Mesendoderm (in vitro differentiated cells): ENCODE data around the gene ITPRIP.

Experiments used
- DNase-seq: peaks from one replicate; pipeline ENCODE4 v3.0.0; 2013
- H2AK5ac ChIP-seq: 2 replicates; pipeline ENCODE4 v1.6.1; 2013; ENCODE audit warnings: low read length, inconsistent platforms
- H2BK120ac ChIP-seq: 2 replicates; pipeline ENCODE4 v1.6.1; 2013; ENCODE audit warnings: low read depth, mild to moderate bottlenecking, low read length, moderate library complexity, mixed read lengths
- H2BK15ac ChIP-seq: replicated peaks from 2 replicates; pipeline ENCODE4 v1.6.1; 2013; ENCODE audit warnings: low read depth, mild to moderate bottlenecking, moderate library complexity
- H2BK5ac ChIP-seq: 2 replicates; pipeline ENCODE4 v1.6.1; 2013; ENCODE audit warnings: low read length, inconsistent platforms
- H3K18ac ChIP-seq: 2 replicates; pipeline ENCODE4 v1.6.1; 2013; ENCODE audit warnings: mild to moderate bottlenecking, low read length, mixed read lengths
- H3K23ac ChIP-seq: one replicate; pipeline ENCODE4 v1.6.1; 2013; ENCODE audit warnings: low read length
- H3K27ac ChIP-seq: 2 replicates; pipeline ENCODE4 v1.5.1; 2013; ENCODE audit warnings: low read depth, mild to moderate bottlenecking, inconsistent platforms, low read length, moderate library complexity
- H3K27me3 ChIP-seq: 2 replicates; pipeline ENCODE4 v1.6.1; 2013; ENCODE audit warnings: low read length, control low read depth, mild to moderate bottlenecking, inconsistent platforms; ENCODE audit not compliant: insufficient read depth, poor library complexity
- H3K36me3 ChIP-seq: 2 replicates; pipeline ENCODE4 v1.6.1; 2013; ENCODE audit warnings: low read length, inconsistent platforms; ENCODE audit not compliant: control insufficient read depth, insufficient read depth
- H3K4ac ChIP-seq: one replicate; pipeline ENCODE4 v1.6.1; 2013; ENCODE audit warnings: low read depth, mild to moderate bottlenecking, low read length, moderate library complexity
- H3K4me1 ChIP-seq: 2 replicates; pipeline ENCODE4 v1.6.1; 2013; ENCODE audit warnings: low read depth, low read length, inconsistent platforms; ENCODE audit not compliant: control insufficient read depth
- H3K4me2 ChIP-seq: 2 replicates; pipeline ENCODE4 v1.6.1; 2013; ENCODE audit warnings: low read length
- H3K4me3 ChIP-seq: 2 replicates; pipeline ENCODE4 v1.5.1; 2013; ENCODE audit warnings: mild to moderate bottlenecking, low read length
- H3K56ac ChIP-seq: one replicate; pipeline ENCODE4 v1.6.1; 2013; ENCODE audit warnings: low read length
- H3K79me1 ChIP-seq: 2 replicates; pipeline ENCODE4 v1.6.1; 2013; ENCODE audit warnings: low read length, inconsistent platforms
- H3K79me2 ChIP-seq: 2 replicates; pipeline ENCODE4 v1.6.1; 2013; ENCODE audit warnings: mild to moderate bottlenecking, low read length; ENCODE audit not compliant: control insufficient read depth, insufficient read depth
- H3K9ac ChIP-seq: 2 replicates; pipeline ENCODE4 v1.6.1; 2013; ENCODE audit warnings: low read length, inconsistent platforms
- H4K5ac ChIP-seq: one replicate; pipeline ENCODE4 v1.6.1; 2013; ENCODE audit warnings: low read length
- H4K8ac ChIP-seq: one replicate; pipeline ENCODE4 v1.6.1; 2013; ENCODE audit warnings: low read depth, mild to moderate bottlenecking, control low read depth, low read length, moderate library complexity
- WGBS: extraction: QIAGEN DNeasy Blood & Tissue Kit; methylation state at CpG from one replicate; pipeline ENCODE4 v1.1.7; 2013; ENCODE audit warnings: low lambda C conversion rate, missing lambda C conversion rate; ENCODE audit not compliant: insufficient coverage; ENCODE audit errors: extremely low coverage; 5-methylcytosine and 5-hydroxymethylcytosine counted together

ITPRIP gene

GRCh38 chr10:104351061-104351702 is 12.9 kb upstream of the ITPRIP start:
- no peak overlapping the region for H3K9ac ChIP-seq
- no peak overlapping the region for H3K4me3 ChIP-seq
- no peak overlapping the region for H4K5ac ChIP-seq
- H2BK5ac ChIP-seq, result no peak overlapping the region
- H3K27ac ChIP-seq, result no peak overlapping the region
- peaks cover 5% of the 10 kb centered on the region for H3K4me1 ChIP-seq
- no peak for DNase-seq
- H3K27me3 ChIP-seq, result no peaks in the 10 kb centered on the region
- no peak overlapping the region for H3K4me2 ChIP-seq
- no peak overlapping the region for H4K8ac ChIP-seq
- no CpG with 5 or more reads among the region's 2 CpGs for WGBS
- no peaks in the 10 kb centered on the region for H3K79me1 ChIP-seq
- no peak overlapping the region for H2BK120ac ChIP-seq
- no peak overlapping the region for H3K18ac ChIP-seq
- H3K4ac ChIP-seq, result no peak overlapping the region
- no peaks in the 10 kb centered on the region for H3K79me2 ChIP-seq
- no peak overlapping the region for H3K23ac ChIP-seq
- H2BK15ac ChIP-seq, result no peak overlapping the region
- H3K36me3 ChIP-seq, result no peaks in the 10 kb centered on the region
- no peak overlapping the region for H3K56ac ChIP-seq
- no peak overlapping the region for H2AK5ac ChIP-seq

DNA sequence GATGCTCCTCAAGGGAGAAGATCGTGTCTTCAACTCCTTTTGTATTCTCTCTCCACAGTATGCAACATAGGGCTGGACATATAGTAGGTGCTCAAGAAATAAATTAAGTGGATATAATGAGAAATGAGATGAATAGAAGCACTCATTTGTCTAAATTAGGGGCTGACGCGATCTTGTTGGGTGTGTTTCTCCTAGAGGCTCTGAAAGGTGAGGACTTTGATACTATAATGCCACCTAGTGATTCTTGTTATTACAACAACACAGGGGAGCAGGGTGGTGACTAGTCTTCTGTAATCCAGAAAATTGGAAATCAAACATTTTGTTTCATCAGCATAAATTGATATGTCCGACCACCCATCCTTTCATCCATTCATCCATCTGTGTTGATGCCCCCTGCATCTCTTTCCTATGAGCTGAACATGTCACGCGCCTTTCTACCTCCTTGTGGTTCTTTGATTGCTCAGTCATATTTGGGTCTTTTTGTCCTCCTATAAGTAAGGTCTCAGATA is 11.9 kb upstream of the ITPRIP start:
- Histone ChIP-seq H2BK5ac (peak overlapping the region; percentile 14), H3K27ac (no peak overlapping the region), H3K4me3 (no peak overlapping the region)

GRCh38 chr10:104349623-104350126 is 11.4 kb upstream of the ITPRIP start:
- no peak overlapping the region for H2BK15ac ChIP-seq
- H3K27me3 ChIP-seq, result no peaks in the 10 kb centered on the region
- WGBS, result no CpG with 5 or more reads among the region's 5 CpGs
- peak overlapping the region; percentile 14 for H2BK5ac ChIP-seq
- H3K4me2 ChIP-seq, result peak overlapping the region; percentile 28
- no peak overlapping the region for H2AK5ac ChIP-seq
- peaks cover 5% of the 10 kb centered on the region for H3K4me1 ChIP-seq
- no peaks in the 10 kb centered on the region for H3K79me2 ChIP-seq
- no peak overlapping the region for H3K18ac ChIP-seq
- no peak overlapping the region for H3K23ac ChIP-seq
- no peak overlapping the region for H3K27ac ChIP-seq
- H3K36me3 ChIP-seq, result no peaks in the 10 kb centered on the region
- H4K8ac ChIP-seq, result no peak overlapping the region
- H3K79me1 ChIP-seq, result no peaks in the 10 kb centered on the region
- no peak overlapping the region for H2BK120ac ChIP-seq
- peak; percentile 98 for DNase-seq
- no peak overlapping the region for H3K4me3 ChIP-seq
- no peak overlapping the region for H4K5ac ChIP-seq
- H3K4ac ChIP-seq, result no peak overlapping the region
- H3K56ac ChIP-seq, result peak overlapping the region; percentile 11
- peak overlapping the region; percentile 52 for H3K9ac ChIP-seq

More for the DNA sequence above, 11.9 kb upstream of the ITPRIP start:
- no peak overlapping the region for H2AK5ac ChIP-seq
- no CpG with 5 or more reads among the region's 6 CpGs for WGBS
- no peak overlapping the region for H4K8ac ChIP-seq
- no peak overlapping the region for H3K4ac ChIP-seq
- peaks cover 5% of the 10 kb centered on the region for H3K4me1 ChIP-seq
- DNase-seq, result peak; percentile 86
- H3K18ac ChIP-seq, result no peak overlapping the region
- H3K36me3 ChIP-seq, result no peaks in the 10 kb centered on the region
- no peaks in the 10 kb centered on the region for H3K27me3 ChIP-seq
- peak overlapping the region; percentile 52 for H3K9ac ChIP-seq
- H2BK15ac ChIP-seq, result no peak overlapping the region
- H2BK120ac ChIP-seq, result no peak overlapping the region
- no peak overlapping the region for H3K23ac ChIP-seq
- no peaks in the 10 kb centered on the region for H3K79me1 ChIP-seq
- no peak overlapping the region for H4K5ac ChIP-seq
- peak overlapping the region; percentile 65 for H3K56ac ChIP-seq
- H3K79me2 ChIP-seq, result no peaks in the 10 kb centered on the region
- H3K4me2 ChIP-seq, result peak overlapping the region; percentile 28

DNA sequence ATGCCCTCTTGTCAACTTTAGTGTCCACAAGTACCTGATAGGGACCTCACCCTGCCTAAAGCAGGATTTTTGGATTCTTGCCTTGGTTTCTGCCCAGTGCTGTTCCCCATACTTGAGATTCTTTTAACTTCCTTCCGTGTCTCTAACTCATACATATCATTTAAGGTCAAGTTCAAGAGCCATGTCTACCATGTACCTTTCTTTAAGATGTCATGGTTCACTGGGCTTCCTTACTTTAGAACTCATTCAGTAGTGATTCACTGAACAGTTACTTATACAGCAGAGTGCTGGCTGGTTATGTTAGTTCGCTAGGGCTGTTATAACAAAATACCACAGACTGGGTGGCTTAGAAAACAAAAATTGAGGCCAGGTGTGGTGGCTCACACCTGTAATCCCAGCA is 10.3 kb upstream of the ITPRIP start:
- no peak overlapping the region for H2BK120ac ChIP-seq
- WGBS, result no CpG with 5 or more reads among the region's 2 CpGs
- H3K4ac ChIP-seq, result peak overlapping the region; percentile 24
- H3K9ac ChIP-seq, result no peak overlapping the region
- DNase-seq, result no peak
- H4K5ac ChIP-seq, result no peak overlapping the region
- H3K4me3 ChIP-seq, result no peak overlapping the region
- no peaks in the 10 kb centered on the region for H3K79me2 ChIP-seq
- H3K27me3 ChIP-seq, result no peaks in the 10 kb centered on the region
- no peaks in the 10 kb centered on the region for H3K36me3 ChIP-seq
- H3K27ac ChIP-seq, result no peak overlapping the region
- H3K56ac ChIP-seq, result no peak overlapping the region
- H3K18ac ChIP-seq, result no peak overlapping the region
- H3K4me2 ChIP-seq, result no peak overlapping the region
- no peaks in the 10 kb centered on the region for H3K79me1 ChIP-seq
- no peak overlapping the region for H3K23ac ChIP-seq
- peak overlapping the region; percentile 42 for H2BK5ac ChIP-seq
- peak overlapping the region; percentile 80 for H2AK5ac ChIP-seq
- H4K8ac ChIP-seq, result no peak overlapping the region
- no peak overlapping the region for H2BK15ac ChIP-seq
- peaks cover 3% of the 10 kb centered on the region for H3K4me1 ChIP-seq

- H4K5ac ChIP-seq, result no peak overlapping the region
- no peak overlapping the region for H3K4me2 ChIP-seq
- no peak overlapping the region for H2BK5ac ChIP-seq
- no peak overlapping the region for H3K27ac ChIP-seq
- DNase-seq, result no peak
- H2BK15ac ChIP-seq, result no peak overlapping the region
- no peak overlapping the region for H3K4me3 ChIP-seq
- H4K8ac ChIP-seq, result no peak overlapping the region
- H3K9ac ChIP-seq, result no peak overlapping the region
- H3K4me1 ChIP-seq, result peaks cover 8% of the 10 kb centered on the region
- H2BK120ac ChIP-seq, result no peak overlapping the region
- no peak overlapping the region for H3K23ac ChIP-seq
- no peaks in the 10 kb centered on the region for H3K27me3 ChIP-seq
- no peak overlapping the region for H3K4ac ChIP-seq
- no peak overlapping the region for H3K18ac ChIP-seq
- no peaks in the 10 kb centered on the region for H3K79me2 ChIP-seq
- no peaks in the 10 kb centered on the region for H3K79me1 ChIP-seq
- no peak overlapping the region for H3K56ac ChIP-seq
- no peaks in the 10 kb centered on the region for H3K36me3 ChIP-seq
- no peak overlapping the region for H2AK5ac ChIP-seq
- WGBS, result no CpG with 5 or more reads among the region's 4 CpGs
Measured at GRCh38 chr10:104347295-104348045, 9.2 kb upstream of the ITPRIP start.
